ENCODE measurements around the gene CTNNA1. TPM values are rescaled to one million over a fixed set of nuclear protein-coding genes. Genes with fewer than 3 reads are reported as not detected.

CTNNA1 gene
- total and polyA plus RNA-seq, 2 of the 8 experiments (the other 6 are each of a cell fraction or from before 2014, with no cell fraction given) = 115 to 349 TPM

GRCh38 chr5:138911441-138911840 is 158.2 kb downstream of the CTNNA1 start:
- H3K23ac ChIP-seq (ENCODE audit: insufficient read length) = no peak overlapping the region
- H3K9ac ChIP-seq (replicated peaks in 1 of 4; ENCODE audit: extremely low read depth in 1 of 4, low read depth in 3 of 4, low read length in 3 of 4) = no peak overlapping the region
- H4K91ac ChIP-seq (replicated peaks; ENCODE audit: insufficient read length, low read length) = no peak overlapping the region
- H2BK120ac ChIP-seq (replicated peaks; ENCODE audit: low read depth, low read length) = no peak overlapping the region
- no peak overlapping the region for H2AK5ac ChIP-seq (ENCODE audit: low read depth, low read length)
- no peaks in the 10 kb centered on the region for H3K9me3 ChIP-seq (ENCODE audit: insufficient read depth in 2 of 2, low read depth in 1 of 2, low read length in 1 of 2)
- no peaks in the 10 kb centered on the region for H3K27me3 ChIP-seq (replicated peaks in 1 of 4; ENCODE audit: control insufficient read depth in 3 of 4, extremely low read depth in 1 of 4, insufficient read depth in 3 of 4, low read length in 3 of 4)
- H3K14ac ChIP-seq (ENCODE audit: insufficient read length) = no peak overlapping the region
- no peak overlapping the region for H3K4me2 ChIP-seq (ENCODE audit: insufficient read depth in 1 of 2, low read depth in 2 of 2, low read length in 2 of 2)
- DNase-seq (ENCODE audit: low read depth in 1 of 2, low spot score in 2 of 2) = no peak
- H3K79me1 ChIP-seq (ENCODE audit: low read depth, low read length) = no peaks in the 10 kb centered on the region
- no peak overlapping the region for H2BK12ac ChIP-seq (ENCODE audit: low read depth, low read length)
- H2AFZ ChIP-seq (ENCODE audit: low read length) = no peak overlapping the region
- ChIA-PET CTCF (ENCODE audit: partially characterized antibody) (no interaction called here), POLR2A (ENCODE audit: partially characterized antibody) (no interaction called here)
- no peak overlapping the region for H3K27ac ChIP-seq (ENCODE audit: low read depth, low read length)
- no peaks in the 10 kb centered on the region for H3K79me2 ChIP-seq (ENCODE audit: control insufficient read depth in 1 of 2, insufficient read depth in 2 of 2, low read length in 2 of 2)
- no peak overlapping the region for H4K5ac ChIP-seq (ENCODE audit: insufficient read length, low read depth, low read length)
- no peaks in the 10 kb centered on the region for H3K23me2 ChIP-seq (ENCODE audit: low read depth, low read length)
- FAIRE-seq = no peak
- no peak overlapping the region for H2BK15ac ChIP-seq (ENCODE audit: low read length)
- H3K4me3 ChIP-seq (ENCODE audit: extremely low read depth in 1 of 4, insufficient read depth in 2 of 4, low read depth in 3 of 4, low read length in 4 of 4) = no peak overlapping the region
- H4K20me1 ChIP-seq (replicated peaks in 1 of 2; ENCODE audit: control insufficient read depth in 1 of 2, insufficient read depth in 2 of 2, low read length in 2 of 2) = peaks cover 0 to 2% of the 10 kb centered on the region in 2 experiments
- H3K4ac ChIP-seq (replicated peaks; ENCODE audit: insufficient read length, low read depth, low read length) = no peak overlapping the region
- H2BK5ac ChIP-seq (ENCODE audit: low read depth, low read length) = no peak overlapping the region
- H3K18ac ChIP-seq (ENCODE audit: extremely low read depth, low read length) = no peak overlapping the region
- H2BK20ac ChIP-seq (ENCODE audit: low read length) = no peak overlapping the region
- H3K36me3 ChIP-seq (ENCODE audit: control insufficient read depth in 2 of 4, insufficient read depth in 4 of 4, low read length in 3 of 4) = peaks cover 2 to 21% (median 3%) of the 10 kb centered on the region in 4 experiments; a peak in 5 of 8 replicates
- no peak overlapping the region for H3K56ac ChIP-seq (replicated peaks; ENCODE audit: insufficient read length, low read depth, low read length)
- no peaks in the 10 kb centered on the region for H3K4me1 ChIP-seq (replicated peaks in 1 of 4; ENCODE audit: control insufficient read depth in 3 of 4, insufficient read depth in 4 of 4, low read length in 3 of 4)
- H4K8ac ChIP-seq (ENCODE audit: extremely low read depth, insufficient read depth, low read length) = no peak overlapping the region
- TF ChIP-seq SAP30 (IDR thresholded peaks at IDR 0.05; ENCODE audit: insufficient read depth, insufficient replicate concordance, low read length) (no peak), POLR2AphosphoS5 (IDR thresholded peaks at IDR 0.05; ENCODE audit: low read depth, low read length) (no peak), SP2 (IDR thresholded peaks at IDR 0.05; ENCODE audit: low read length) (no peak), TEAD4 (IDR thresholded peaks at IDR 0.05; ENCODE audit: low read depth, low read length) (no peak), BCL11A (IDR thresholded peaks at IDR 0.05; ENCODE audit: low read depth in 2 of 2, low read length in 2 of 2) (no peak), EP300 (IDR thresholded peaks at IDR 0.05; ENCODE audit: borderline replicate concordance in 1 of 2, low read depth in 2 of 2, low read length in 2 of 2) (no peak), KDM5A (IDR thresholded peaks at IDR 0.05; ENCODE audit: low read length) (no peak), CHD1 (IDR thresholded peaks at IDR 0.05; ENCODE audit: low read depth, low read length) (no peak), CBX5 (IDR thresholded peaks at IDR 0.05; ENCODE audit: low read depth, low read length) (no peak), FOSL1 (IDR thresholded peaks at IDR 0.05; ENCODE audit: insufficient read depth, low read depth, low read length) (no peak), EGR1 (IDR thresholded peaks at IDR 0.05; ENCODE audit: borderline replicate concordance, low read depth, low read length) (no peak), TAF7 (optimal IDR thresholded peaks at IDR 0.05; ENCODE audit: borderline replicate concordance, low read depth, low read length) (no peak), HDAC6 (IDR thresholded peaks at IDR 0.05; ENCODE audit: low read depth, low read length) (no peak)
- TF ChIP-seq, protein P1, sequence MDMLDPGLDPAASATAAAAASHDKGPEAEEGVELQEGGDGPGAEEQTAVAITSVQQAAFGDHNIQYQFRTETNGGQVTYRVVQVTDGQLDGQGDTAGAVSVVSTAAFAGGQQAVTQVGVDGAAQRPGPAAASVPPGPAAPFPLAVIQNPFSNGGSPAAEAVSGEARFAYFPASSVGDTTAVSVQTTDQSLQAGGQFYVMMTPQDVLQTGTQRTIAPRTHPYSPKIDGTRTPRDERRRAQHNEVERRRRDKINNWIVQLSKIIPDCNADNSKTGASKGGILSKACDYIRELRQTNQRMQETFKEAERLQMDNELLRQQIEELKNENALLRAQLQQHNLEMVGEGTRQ (IDR thresholded peaks at IDR 0.05; ENCODE audit: low read length) = no peak
